Natural killer cell (primary cell): ENCODE data around the gene PTPRO. TPM values are rescaled to one million over a fixed set of nuclear protein-coding genes. Genes with fewer than 3 reads are reported as not detected.

Experiments used
- ATAC-seq, 3 donors: fragments of 150-1000 bp in 2 of 3; fragments of 200-7000 bp in 1 of 3; cut with Tn5 transposase; 1 replicate in 1 of 3; 2 replicates in 2 of 3; pipeline ENCODE4 v1.10.0; 2021; ENCODE audit warnings: mild to moderate bottlenecking in 2 of 3, moderate library complexity in 2 of 3
- DNase-seq, 2 donors: peaks; one replicate each; pipeline versions ENCODE4 v3.0.0 to v3.0.0-alpha.2; 2013 to 2021; ENCODE audit warnings: mixed read lengths in 1 of 2
- H3K27ac ChIP-seq: one replicate; pipeline ENCODE4 v1.5.1; 2013; ENCODE audit warnings: mild to moderate bottlenecking, low read length
- H3K27me3 ChIP-seq: one replicate; pipeline ENCODE4 v1.6.1; 2013; ENCODE audit warnings: low read length; ENCODE audit not compliant: control insufficient read depth, insufficient read depth
- H3K36me3 ChIP-seq: one replicate; pipeline ENCODE4 v1.6.1; 2013; ENCODE audit warnings: low read length; ENCODE audit not compliant: control insufficient read depth, insufficient read depth
- H3K4me1 ChIP-seq: one replicate; pipeline ENCODE4 v1.6.1; 2013; ENCODE audit warnings: low read length; ENCODE audit not compliant: control insufficient read depth, insufficient read depth
- H3K4me3 ChIP-seq: one replicate; pipeline ENCODE4 v1.5.1; 2013; ENCODE audit warnings: low read length
- H3K9me3 ChIP-seq: one replicate; pipeline ENCODE4 v1.6.1; 2013; ENCODE audit warnings: low read length; ENCODE audit not compliant: control insufficient read depth, insufficient read depth
- H3K27ac Mint-ChIP-seq, 2 donors: one replicate each; pipeline ENCODE4 v1.8.0; 2022; ENCODE audit warnings: mild to moderate bottlenecking in 2 of 2, mixed read lengths in 2 of 2, moderate library complexity in 1 of 2
- H3K27me3 Mint-ChIP-seq, 2 donors: one replicate each; pipeline ENCODE4 v1.8.0; 2022; ENCODE audit warnings: low read depth in 2 of 2, mixed read lengths in 2 of 2
- H3K36me3 Mint-ChIP-seq: one replicate; pipeline ENCODE4 v1.8.0; 2022; ENCODE audit warnings: mixed read lengths
- H3K4me1 Mint-ChIP-seq, 2 donors: one replicate each; pipeline ENCODE4 v1.8.0; 2022; ENCODE audit warnings: mixed read lengths in 2 of 2
- H3K4me3 Mint-ChIP-seq: one replicate; pipeline ENCODE4 v1.8.0; 2022; ENCODE audit warnings: mild to moderate bottlenecking, moderate library complexity, mixed read lengths
- H3K9me3 Mint-ChIP-seq, 2 donors: one replicate each; pipeline ENCODE4 v1.8.0; 2022; ENCODE audit warnings: mixed read lengths in 2 of 2
- CTCF ChIP-seq: fragments of 200-600 bp; IDR thresholded peaks from one replicate; pipeline ENCODE4 v1.8.0; 2022; ENCODE audit warnings: antibody characterized with exemption
- WGBS: methylation state at CpG from one replicate; pipeline ENCODE4 v1.1.7; 2013; ENCODE audit warnings: missing lambda C conversion rate; ENCODE audit not compliant: insufficient coverage; 5-methylcytosine and 5-hydroxymethylcytosine counted together
- intact Hi-C: fragments of 100-400 bp; cut with micrococcal nuclease; formaldehyde crosslinking; loops from one replicate; pipeline ENCODE4 v1.14.2; 2022
- total RNA-seq, 4 donors: library from RNA; stranded (reverse); fragments of 120-200 nt in 1 of 4; gene quantifications; one replicate each; pipeline versions ENCODE4 v1.2.3 to v1.2.4, GENCODE V29; 2013 to 2022

The PTPRO gene
- total RNA-seq, 3 donors from 2014 or later (not counting 1 experiment from before 2014, with no cell fraction given) = 0.29 to 1.2 (median 0.53) TPM

GRCh38 chr12:15505616-15506015 lies 183.3 kb downstream of the PTPRO start:
- H3K36me3 Mint-ChIP-seq = no peaks in the 10 kb centered on the region
- no peak overlapping the region for H3K27ac Mint-ChIP-seq
- DNase-seq (no peak), ATAC-seq (no peak)
- Histone ChIP-seq H3K36me3 (no peaks in the 10 kb centered on the region), H3K4me3 (no peak overlapping the region), H3K4me1 (no peaks in the 10 kb centered on the region), H3K27ac (no peak overlapping the region), H3K27me3 (no peaks in the 10 kb centered on the region), H3K9me3 (no peaks in the 10 kb centered on the region)
- 83% methylated on average over 2 of the region's 4 CpGs for WGBS
- intact Hi-C loops = no loop called here
- no peak overlapping the region for H3K4me3 Mint-ChIP-seq
- peaks cover 17 to 32% of the 10 kb centered on the region in 2 donors for H3K27me3 Mint-ChIP-seq
- no peaks in the 10 kb centered on the region for H3K4me1 Mint-ChIP-seq
- no peak for TF ChIP-seq CTCF
- no peaks in the 10 kb centered on the region for H3K9me3 Mint-ChIP-seq

DNA sequence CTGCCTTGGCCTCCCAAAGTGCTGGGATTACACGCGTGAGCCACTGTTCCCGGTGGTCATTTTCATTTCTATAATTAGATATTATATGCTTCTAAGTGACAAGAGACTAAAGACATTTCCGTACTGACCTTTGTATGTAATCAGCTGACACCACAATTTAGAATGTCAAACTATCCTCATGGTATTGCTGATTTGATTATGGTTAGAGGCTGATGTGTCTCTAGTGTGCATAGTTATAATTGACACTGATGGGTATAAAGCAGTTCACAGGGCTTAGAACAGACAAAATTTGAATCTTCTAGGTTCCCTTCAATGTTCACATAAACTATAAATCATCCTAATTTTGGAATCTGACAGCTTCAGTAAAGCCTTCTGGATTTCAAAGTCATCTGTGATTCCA lies 192.7 kb downstream of the PTPRO start:
- 0% methylated on average over 1 of the region's 4 CpGs for WGBS
- TF ChIP-seq CTCF = no peak
- H3K4me1 Mint-ChIP-seq = no peaks in the 10 kb centered on the region
- H3K27ac Mint-ChIP-seq = no peak overlapping the region
- Histone ChIP-seq H3K36me3 (no peaks in the 10 kb centered on the region), H3K4me3 (no peak overlapping the region), H3K9me3 (no peaks in the 10 kb centered on the region), H3K27me3 (no peaks in the 10 kb centered on the region), H3K27ac (no peak overlapping the region), H3K4me1 (no peaks in the 10 kb centered on the region)
- intact Hi-C loops = no loop called here
- ATAC-seq (no peak), DNase-seq (no peak)
- H3K9me3 Mint-ChIP-seq = no peaks in the 10 kb centered on the region
- H3K36me3 Mint-ChIP-seq = no peaks in the 10 kb centered on the region
- no peak overlapping the region for H3K4me3 Mint-ChIP-seq
- H3K27me3 Mint-ChIP-seq = peaks cover 13 to 17% of the 10 kb centered on the region in 2 donors

DNA sequence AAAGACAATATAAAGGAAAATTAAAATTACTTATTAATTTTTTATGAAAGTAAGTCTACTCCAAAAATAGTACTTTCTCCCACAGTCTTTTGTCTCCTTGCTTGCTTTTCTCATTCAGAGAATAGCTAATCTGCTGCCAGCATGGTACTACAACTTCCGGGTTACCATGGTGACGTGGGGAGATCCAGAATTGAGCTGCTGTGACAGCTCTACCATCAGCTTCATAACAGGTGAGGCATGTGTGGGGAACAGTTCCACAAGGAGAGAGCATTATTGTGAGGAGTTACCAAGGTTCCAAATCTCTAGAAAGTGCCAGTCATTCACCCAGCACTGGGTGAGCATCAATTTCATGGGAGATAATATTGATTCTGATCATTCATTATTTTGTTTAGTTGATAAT lies 197.8 kb downstream of the PTPRO start:
- peaks cover 20 to 30% of the 10 kb centered on the region in 2 donors for H3K27me3 Mint-ChIP-seq
- WGBS = 79% methylated on average over 2 of the region's 2 CpGs
- ATAC-seq = no peak

More for the DNA sequence above, 197.8 kb downstream of the PTPRO start:
- Mint-ChIP-seq H3K4me1 (no peaks in the 10 kb centered on the region), H3K9me3 (no peaks in the 10 kb centered on the region), H3K36me3 (no peaks in the 10 kb centered on the region), H3K4me3 (no peak overlapping the region), H3K27ac (no peak overlapping the region)
- H3K27ac ChIP-seq = no peak overlapping the region
- H3K4me3 ChIP-seq = no peak overlapping the region
- no peaks in the 10 kb centered on the region for H3K9me3 ChIP-seq
- TF ChIP-seq CTCF = no peak
- DNase-seq = no peak
- H3K4me1 ChIP-seq = no peaks in the 10 kb centered on the region
- no peaks in the 10 kb centered on the region for H3K36me3 ChIP-seq
- H3K27me3 ChIP-seq = peaks cover 3% of the 10 kb centered on the region
- intact Hi-C loops = loop anchor here (5.0 kb wide), 1 partner anchor 243 kb away; no protein-coding TSS in a partner anchor
